Measurements from ENCODE around the gene SH3GL3. TPM values are rescaled to one million over a fixed set of nuclear protein-coding genes. Genes with fewer than 3 reads are reported as not detected.
A peak's percentile ranks its signal among the peaks of the same experiment; 100 is the strongest.

The SH3GL3 gene
- total and polyA plus RNA-seq, 7 donors = 0.04 to 0.99 (median 0.63) TPM; not detected in 3

DNA sequence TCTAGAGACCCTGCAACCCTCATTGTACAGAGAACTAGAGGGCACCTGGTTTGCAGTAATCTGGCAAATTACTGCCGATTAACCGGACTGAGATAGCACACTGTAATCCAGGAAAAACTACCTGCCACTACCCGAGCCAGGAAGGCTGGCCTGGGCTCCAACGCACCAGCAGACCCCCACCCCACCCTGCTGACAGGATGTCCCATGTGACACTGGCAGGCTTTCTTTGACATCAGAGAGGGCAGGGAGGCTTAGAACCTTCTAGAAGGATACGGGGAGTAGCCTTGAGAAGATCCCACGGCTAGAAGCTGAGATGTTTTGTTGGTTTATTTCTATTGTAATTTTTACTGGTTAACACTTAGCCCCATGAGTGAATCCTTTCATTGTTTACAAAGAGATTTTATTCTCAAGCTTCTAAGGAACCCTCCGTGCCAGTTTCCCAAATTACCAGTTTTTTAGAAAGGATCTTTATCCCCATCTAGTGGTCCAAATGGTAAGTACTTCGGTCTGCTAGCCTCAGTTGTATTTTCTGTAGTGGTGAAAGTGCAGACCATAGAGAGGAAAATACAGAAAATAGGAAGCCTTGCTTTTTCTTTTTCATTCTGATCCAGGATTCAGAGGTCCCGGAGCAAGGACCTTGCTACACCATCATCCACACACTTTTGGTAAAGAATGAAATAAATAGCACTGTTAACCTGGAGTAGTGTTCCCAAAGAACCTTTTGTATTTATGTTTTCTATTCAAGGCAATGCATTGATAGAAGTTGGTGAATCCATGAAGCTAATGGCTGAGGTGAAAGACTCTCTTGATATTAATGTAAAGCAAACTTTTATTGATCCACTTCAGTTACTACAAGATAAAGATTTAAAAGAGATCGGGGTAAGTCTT lies 124.9 kb downstream of the SH3GL3 start:
- Histone ChIP-seq H3K4me3 (no peak overlapping the region), H3K4me1 (no peaks in the 10 kb centered on the region), H3K27ac (no peak overlapping the region), H3K9me3 (no peaks in the 10 kb centered on the region), H3K27me3 (no peaks in the 10 kb centered on the region), H3K36me3 (no peaks in the 10 kb centered on the region)
- no peak for DNase-seq
- intact Hi-C loops (cut with DNase I) = no loop called here
- TF ChIP-seq POLR2AphosphoS5 (IDR thresholded peaks at IDR 0.05) = no peak
- TF ChIP-seq, protein P1, sequence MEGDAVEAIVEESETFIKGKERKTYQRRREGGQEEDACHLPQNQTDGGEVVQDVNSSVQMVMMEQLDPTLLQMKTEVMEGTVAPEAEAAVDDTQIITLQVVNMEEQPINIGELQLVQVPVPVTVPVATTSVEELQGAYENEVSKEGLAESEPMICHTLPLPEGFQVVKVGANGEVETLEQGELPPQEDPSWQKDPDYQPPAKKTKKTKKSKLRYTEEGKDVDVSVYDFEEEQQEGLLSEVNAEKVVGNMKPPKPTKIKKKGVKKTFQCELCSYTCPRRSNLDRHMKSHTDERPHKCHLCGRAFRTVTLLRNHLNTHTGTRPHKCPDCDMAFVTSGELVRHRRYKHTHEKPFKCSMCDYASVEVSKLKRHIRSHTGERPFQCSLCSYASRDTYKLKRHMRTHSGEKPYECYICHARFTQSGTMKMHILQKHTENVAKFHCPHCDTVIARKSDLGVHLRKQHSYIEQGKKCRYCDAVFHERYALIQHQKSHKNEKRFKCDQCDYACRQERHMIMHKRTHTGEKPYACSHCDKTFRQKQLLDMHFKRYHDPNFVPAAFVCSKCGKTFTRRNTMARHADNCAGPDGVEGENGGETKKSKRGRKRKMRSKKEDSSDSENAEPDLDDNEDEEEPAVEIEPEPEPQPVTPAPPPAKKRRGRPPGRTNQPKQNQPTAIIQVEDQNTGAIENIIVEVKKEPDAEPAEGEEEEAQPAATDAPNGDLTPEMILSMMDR (IDR thresholded peaks at IDR 0.05) = peak in 3 of 4 experiments; percentile 29 to 58 (median 33)
- WGBS, 2 donors = 52 to 53% methylated on average over 10 of the region's 10 CpGs

DNA sequence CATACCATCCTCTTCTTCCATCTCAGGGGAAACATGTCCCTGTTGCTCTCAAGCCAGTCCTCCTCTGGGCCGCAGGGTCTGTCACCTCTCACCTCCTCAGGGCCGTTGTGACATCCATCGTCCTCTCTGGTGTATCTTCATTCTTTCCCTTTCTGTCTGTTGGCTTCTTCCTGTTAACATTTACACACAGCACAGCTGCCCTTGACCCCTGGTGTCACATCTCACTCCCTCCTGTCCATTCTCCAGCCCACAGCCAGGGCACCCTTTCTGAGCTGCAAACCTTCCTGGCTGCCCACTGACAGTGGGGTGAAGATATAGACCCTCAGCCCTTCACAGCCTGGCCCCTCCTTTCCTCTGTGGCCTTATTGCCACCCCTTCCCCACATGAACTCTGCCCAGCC lies 127.2 kb downstream of the SH3GL3 start:
- no peaks in the 10 kb centered on the region for H3K4me1 ChIP-seq
- 22 to 58% methylated on average over 3 of the region's 3 CpGs for WGBS, 2 donors
- intact Hi-C loops (cut with DNase I) = no loop called here

DNA sequence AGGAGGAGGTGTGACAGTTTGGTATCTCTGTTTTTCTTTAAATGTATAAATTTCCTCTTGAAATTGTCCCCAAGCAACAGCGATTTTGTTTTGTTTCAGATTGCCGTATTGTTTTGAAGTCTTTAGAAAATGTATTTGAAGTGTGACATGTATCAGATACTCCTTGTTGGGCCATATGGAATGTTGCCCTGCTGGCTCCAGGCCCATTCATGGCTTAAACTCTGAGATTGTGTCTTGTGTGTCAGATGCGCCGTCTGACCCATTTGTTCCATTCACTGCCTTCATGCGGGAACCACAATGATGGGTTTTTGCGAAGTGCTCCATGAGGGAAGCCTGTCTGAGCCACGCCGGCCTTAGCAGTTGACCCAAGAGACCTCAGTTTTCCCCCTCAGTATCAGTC lies 131.6 kb downstream of the SH3GL3 start:
- Histone ChIP-seq H3K9me3 (no peaks in the 10 kb centered on the region), H3K4me1 (no peaks in the 10 kb centered on the region), H3K27ac (no peak overlapping the region), H3K4me3 (no peak overlapping the region), H3K36me3 (no peaks in the 10 kb centered on the region), H3K27me3 (no peaks in the 10 kb centered on the region)
- 95% methylated on average over 8 of the region's 8 CpGs for WGBS, 2 donors
- no peak for DNase-seq
- TF ChIP-seq, protein P1 (IDR thresholded peaks at IDR 0.05) = no peak
- TF ChIP-seq EP300 (IDR thresholded peaks at IDR 0.05) (no peak), POLR2AphosphoS5 (IDR thresholded peaks at IDR 0.05) (no peak)
- intact Hi-C loops (cut with DNase I) = no loop called here

More for the DNA sequence above, 127.2 kb downstream of the SH3GL3 start:
- Histone ChIP-seq H3K36me3 (no peaks in the 10 kb centered on the region), H3K27me3 (no peaks in the 10 kb centered on the region), H3K4me3 (no peak overlapping the region), H3K9me3 (no peaks in the 10 kb centered on the region), H3K27ac (no peak overlapping the region)
- DNase-seq = no peak
- TF ChIP-seq EP300 (IDR thresholded peaks at IDR 0.05) (no peak), POLR2A (IDR thresholded peaks at IDR 0.05) (no peak), POLR2AphosphoS5 (IDR thresholded peaks at IDR 0.05) (no peak)
- TF ChIP-seq, protein P1 (IDR thresholded peaks at IDR 0.05) = no peak

DNA sequence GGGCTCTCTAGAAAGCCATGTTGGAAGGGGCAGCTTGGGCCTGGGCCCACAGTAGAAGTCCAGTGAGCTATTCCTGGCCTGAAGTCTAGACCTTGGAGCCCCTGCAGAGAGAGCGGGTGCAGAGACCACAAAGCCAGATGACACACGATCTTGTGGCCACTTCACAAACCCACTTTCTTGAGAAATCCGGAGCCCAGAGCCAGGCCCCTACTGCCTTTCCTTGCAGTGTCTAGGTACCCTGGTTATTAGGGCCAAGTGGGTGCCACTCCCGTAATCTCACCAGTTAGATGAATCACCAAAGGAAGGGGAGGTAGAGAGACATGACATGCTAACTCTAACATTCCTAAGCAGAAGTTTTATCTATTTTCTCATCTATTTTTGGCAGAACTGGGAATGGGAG lies 134.2 kb downstream of the SH3GL3 start:
- Histone ChIP-seq H3K27ac (no peak overlapping the region), H3K4me3 (no peak overlapping the region), H3K9me3 (no peaks in the 10 kb centered on the region), H3K36me3 (no peaks in the 10 kb centered on the region), H3K4me1 (no peaks in the 10 kb centered on the region), H3K27me3 (no peaks in the 10 kb centered on the region)
- no peak for DNase-seq
- intact Hi-C loops (cut with DNase I) = no loop called here
- TF ChIP-seq EP300 (IDR thresholded peaks at IDR 0.05) = no peak
- TF ChIP-seq POLR2AphosphoS5 (IDR thresholded peaks at IDR 0.05) = no peak
- TF ChIP-seq, protein P1 (IDR thresholded peaks at IDR 0.05) = no peak
- TF ChIP-seq POLR2A (IDR thresholded peaks at IDR 0.05) = no peak
- 88 to 93% methylated on average over 4 of the region's 4 CpGs for WGBS, 2 donors
